Testis (tissue), 2 donors: ENCODE data around the gene LONP1.

Experiments used
- CTCF ChIP-seq, 3 experiments: fragments of 450-650 bp in 2 of 3; fragments of 200-600 bp in 1 of 3; sonication (generic) in 1 of 3; IDR thresholded peaks; one replicate each; pipeline ENCODE4 v1.5.1; 2016 to 2019; ENCODE audit warnings: antibody characterized with exemption in 3 of 3, mild to moderate bottlenecking in 2 of 3, moderate library complexity in 1 of 3
- POLR2A ChIP-seq: fragments of 450-650 bp; IDR thresholded peaks from one replicate; pipeline ENCODE4 v1.6.1; 2017; ENCODE audit warnings: antibody characterized with exemption, mild to moderate bottlenecking, moderate library complexity

GRCh38 chr19:5669212-5669611 lies 50.7 kb downstream of the LONP1 start:
- TF ChIP-seq CTCF (IDR thresholded peaks at IDR 0.05) = no peak
- no peak for TF ChIP-seq POLR2A
